K562 (cell line): ENCODE measurements around the gene ZFP30. TPM values are rescaled to one million over a fixed set of nuclear protein-coding genes. Genes with fewer than 3 reads are reported as not detected.

Experiments
- IFI16 ChIP-seq: fragments of 250-450 bp; sonication (Bioruptor Pico); IDR thresholded peaks from 2 replicates; pipeline ENCODE4 v2.1.2; 2022; ENCODE audit warnings: mild to moderate bottlenecking, inconsistent platforms
- NR1H2 ChIP-seq: sonication (generic); formaldehyde crosslinking; IDR thresholded peaks from 2 replicates; pipeline ENCODE4 v1.4.0; 2020; ENCODE audit warnings: mild to moderate bottlenecking, missing genetic modification reagents
- PCBP1 ChIP-seq: fragments of 200-400 bp; formaldehyde crosslinking; IDR thresholded peaks from 2 replicates; pipeline ENCODE4 v1.6.1; 2018; ENCODE audit warnings: mild to moderate bottlenecking, low read depth, low read length; ENCODE audit not compliant: poor library complexity, severe bottlenecking
- RERE ChIP-seq: sonication (generic); formaldehyde crosslinking; IDR thresholded peaks from 2 replicates; pipeline ENCODE4 v1.8.0; 2023; ENCODE audit warnings: missing genetic modification reagents, mild to moderate bottlenecking, borderline replicate concordance
- ZBTB40 ChIP-seq, 2 experiments: fragments of 450-650 bp in 1 of 2; sonication (generic) in 1 of 2; formaldehyde crosslinking in 1 of 2; IDR thresholded peaks; 2 replicates each; pipeline versions ENCODE4 v1.7.1 to v1.9.0; 2016 to 2022; ENCODE audit warnings: inconsistent platforms in 1 of 2, mild to moderate bottlenecking in 1 of 2, missing genetic modification reagents in 1 of 2
- ZBTB49 ChIP-seq: sonication (generic); formaldehyde crosslinking; IDR thresholded peaks from 2 replicates; pipeline ENCODE4 v1.8.0; 2022; ENCODE audit warnings: missing genetic modification reagents, mild to moderate bottlenecking, borderline replicate concordance
- ZFX ChIP-seq: sonication (generic); formaldehyde crosslinking; IDR thresholded peaks from 2 replicates; pipeline ENCODE4 v1.8.0; 2022; ENCODE audit warnings: mild to moderate bottlenecking, missing genetic modification reagents, moderate library complexity
- polyA plus RNA-seq, 8 experiments: library from polyadenylated mRNA; depleted of rRNA in 4 of 8; stranded (reverse) in 5 of 8; unstranded in 3 of 8; fragments of >200 nt; fragmentation: Nextera tagmentation in 2 of 8; fragmentation: Illumina TruSeq in 1 of 8; extraction: Ambion mirVana in 2 of 8; extraction: Trizol in 1 of 8; gene quantifications; 2 replicates each; pipeline versions ENCODE4 v1.2.1 to v1.2.3, GENCODE V29; 2011 to 2014; ENCODE audit warnings: inconsistent platforms in 1 of 8, missing spikeins in 1 of 8
- total RNA-seq, 7 experiments: library from RNA; depleted of rRNA in 6 of 7; stranded (reverse); fragments of >200 nt in 6 of 7; fragmentation: Illumina TruSeq in 2 of 7; extraction: Trizol in 2 of 7; gene quantifications; 2 replicates each; pipeline versions ENCODE4 v1.2.1 to v1.2.3, GENCODE V29; 2011 to 2021; ENCODE audit warnings: low replicate concordance in 1 of 7

Gene ZFP30
- total and polyA plus RNA-seq, 9 of the 15 experiments (the other 6 are each of a cell fraction or from before 2014, with no cell fraction given) = 1.1 to 11.3 (median 4.9) TPM

DNA sequence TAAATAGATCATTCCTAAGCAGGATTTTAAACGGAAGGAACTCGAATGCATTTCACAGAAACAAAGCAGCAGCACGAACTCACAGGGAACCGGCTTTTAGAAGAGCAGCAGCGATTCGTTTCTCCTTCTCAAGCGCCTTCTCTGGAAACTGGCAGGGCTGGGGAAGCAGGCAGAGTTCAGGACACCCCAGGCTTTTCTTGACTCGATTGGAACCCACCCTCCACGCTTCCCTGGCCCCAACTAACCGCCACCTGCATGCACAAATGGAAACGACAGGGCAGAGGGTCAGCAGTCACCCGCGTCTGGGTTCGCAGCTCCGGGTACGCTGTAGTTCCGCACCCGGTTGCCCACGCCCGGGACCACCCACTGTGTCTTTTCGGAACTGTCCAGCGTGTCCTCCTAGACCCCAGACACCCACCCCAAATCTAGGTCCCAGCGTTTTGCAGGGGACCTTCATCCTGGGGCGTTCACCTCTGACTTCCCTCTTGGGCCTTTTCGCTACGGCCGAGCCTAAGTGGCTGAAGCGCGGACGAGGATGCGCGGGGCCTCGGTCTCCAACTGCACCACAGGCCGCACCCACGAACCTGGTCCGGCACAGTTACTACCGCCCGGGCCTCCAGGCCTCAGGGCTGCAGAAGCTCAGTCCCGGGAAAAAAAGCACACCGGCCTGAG lies 500 bp downstream of the ZFP30 start (continued):
- no peak for TF ChIP-seq ZBTB49 (CRISPR knock-in tag)
- TF ChIP-seq RERE = no peak
- TF ChIP-seq IFI16 (CRISPR knock-in tag) = no peak
- 0 out of 2 replicates have a peak, but pooled peaks have one; percentile 10 for TF ChIP-seq ZBTB40 (IDR thresholded peaks at IDR 0.05)
- TF ChIP-seq ZBTB40 (CRISPR knock-in tag; IDR thresholded peaks at IDR 0.05) = no peak
- TF ChIP-seq ZFX = peak; percentile 88
- no peak for TF ChIP-seq NR1H2
- TF ChIP-seq PCBP1 = no peak
